Ovary (tissue), 9 donors: Measurements from ENCODE around the gene FLACC1. TPM values are rescaled to one million over a fixed set of nuclear protein-coding genes. Genes with fewer than 3 reads are reported as not detected.

Experiments used
- DNase-seq, 5 donors: peaks; one replicate each; pipeline ENCODE4 v3.0.0-alpha.2; 2019 to 2020
- H3K27ac ChIP-seq, 2 donors: fragments of 200-600 bp; one replicate each; pipeline versions ENCODE4 v1.5.1 to v1.8.0; 2019 to 2022
- H3K27me3 ChIP-seq: fragments of 200-600 bp; one replicate; pipeline ENCODE4 v1.8.0; 2022
- H3K36me3 ChIP-seq: fragments of 200-600 bp; sonication (generic); one replicate; pipeline ENCODE4 v1.5.1; 2019
- H3K4me1 ChIP-seq: one replicate; pipeline ENCODE4 v1.8.1; 2013; ENCODE audit warnings: mild to moderate bottlenecking, moderate library complexity; ENCODE audit not compliant: insufficient read depth
- H3K4me3 ChIP-seq: fragments of 200-600 bp; sonication (generic); one replicate; pipeline ENCODE4 v1.5.1; 2017
- H3K9me3 ChIP-seq, 2 donors: fragments of 200-600 bp in 1 of 2; sonication (generic) in 1 of 2; one replicate each; pipeline versions ENCODE4 v1.5.1 to v1.8.1; 2013 to 2019; ENCODE audit warnings: mild to moderate bottlenecking in 1 of 2, moderate library complexity in 1 of 2
- CTCF ChIP-seq, 3 donors: fragments of 450-650 bp in 2 of 3; fragments of 200-600 bp in 1 of 3; IDR thresholded peaks; one replicate each; pipeline versions ENCODE4 v1.5.1 to v1.8.0; 2016 to 2022; ENCODE audit warnings: antibody characterized with exemption in 3 of 3, mild to moderate bottlenecking in 1 of 3
- EP300 ChIP-seq: sonication (generic); formaldehyde crosslinking; IDR thresholded peaks from one replicate; pipeline ENCODE4 v1.6.1; 2017; ENCODE audit warnings: antibody characterized with exemption
- POLR2A ChIP-seq: fragments of 450-650 bp; IDR thresholded peaks from one replicate; pipeline ENCODE4 v1.6.1; 2017; ENCODE audit warnings: antibody characterized with exemption, mild to moderate bottlenecking, moderate library complexity
- WGBS, 3 donors: extraction: QIAGEN DNeasy Blood & Tissue Kit in 1 of 3; methylation state at CpG; one replicate each; pipeline versions ENCODE4 v1.1.5 to v1.1.7; 2013 to 2017; 5-methylcytosine and 5-hydroxymethylcytosine counted together
- intact Hi-C, 4 donors: fragments of 100-400 bp; cut with DNase I; formaldehyde crosslinking; loops; one replicate each; pipeline versions ENCODE4 v1.11.0 to v1.15.1; 2022 to 2023
- polyA plus RNA-seq, 2 donors: library from polyadenylated mRNA; stranded (reverse); fragments of 200-250 nt in 1 of 2; fragments of 350-450 nt in 1 of 2; fragmentation: Illumina TruSeq in 1 of 2; extraction: RNeasy Lipid Tissue Mini Kit (QIAGEN cat#74804) in 1 of 2; gene quantifications; one replicate each; pipeline ENCODE4 v1.2.3, GENCODE V29; 2013 to 2014
- total RNA-seq, 7 donors: library from RNA; depleted of rRNA in 2 of 7; stranded (reverse); fragments of >200 nt in 2 of 7; fragmentation: NEBNext Ultra II Directional in 3 of 7; extraction: Animal tissue kit (Norgen Biotek cat#: 25700) in 3 of 7; gene quantifications; one replicate each; pipeline versions ENCODE4 v1.1.0 to v1.2.4, GENCODE V29; 2016 to 2023
- donor health status: DM: no; HTN: no; CAD: no; lungs with moderate emphysema.
- donor health status: DM: no; HTN: no; CAD: no.
- donor health status: Bipolar disorder and iron deficiency.
- donor health status: DM: yes; HTN: yes; CAD: no.
- donor health status: DM: no; HTN: no; CAD: no.
- donor health status: DM: yes; HTN: yes; CAD: no.

The FLACC1 gene
- total and polyA plus RNA-seq, 9 donors = 0.30 to 4.4 (median 0.83) TPM; not detected in 1

- H3K27ac ChIP-seq = no peak overlapping the region
- H3K4me3 ChIP-seq = no peak overlapping the region
- intact Hi-C loops = no loop called here
- H3K27me3 ChIP-seq = no peaks in the 10 kb centered on the region
- no peaks in the 10 kb centered on the region for H3K9me3 ChIP-seq
- 86 to 92% (median 89%) methylated on average over 4 of the region's 4 CpGs for WGBS, 3 donors
- no peaks in the 10 kb centered on the region for H3K4me1 ChIP-seq
- TF ChIP-seq POLR2A (no peak), EP300 (no peak), CTCF (IDR thresholded peaks at IDR 0.05) (no peak)
- no peak for DNase-seq
- no peaks in the 10 kb centered on the region for H3K36me3 ChIP-seq
Observed at GRCh38 chr2:201347138-201347537, 10.0 kb downstream of the FLACC1 start.

GRCh38 chr2:201345625-201346213 is 11.4 kb downstream of the FLACC1 start:
- no peaks in the 10 kb centered on the region for H3K9me3 ChIP-seq
- H3K36me3 ChIP-seq = no peaks in the 10 kb centered on the region
- no peak for DNase-seq
- no peaks in the 10 kb centered on the region for H3K4me1 ChIP-seq
- no peaks in the 10 kb centered on the region for H3K27me3 ChIP-seq
- no peak overlapping the region for H3K27ac ChIP-seq
- H3K4me3 ChIP-seq = no peak overlapping the region
- 86 to 94% (median 91%) methylated on average over 7 of the region's 7 CpGs for WGBS, 3 donors
- no peak for TF ChIP-seq CTCF (IDR thresholded peaks at IDR 0.05)
- no peak for TF ChIP-seq POLR2A
- TF ChIP-seq EP300 = no peak
- intact Hi-C loops = no loop called here

GRCh38 chr2:201344663-201345366 is 12.3 kb downstream of the FLACC1 start:
- no peaks in the 10 kb centered on the region for H3K9me3 ChIP-seq
- no peak overlapping the region for H3K27ac ChIP-seq
- H3K4me1 ChIP-seq = no peaks in the 10 kb centered on the region
- no peaks in the 10 kb centered on the region for H3K27me3 ChIP-seq
- intact Hi-C loops = no loop called here
- no peak for DNase-seq
- no peaks in the 10 kb centered on the region for H3K36me3 ChIP-seq
- H3K4me3 ChIP-seq = no peak overlapping the region
- 58 to 65% (median 61%) methylated on average over 1 of the region's 1 CpG for WGBS, 3 donors
- TF ChIP-seq EP300 (no peak), POLR2A (no peak), CTCF (IDR thresholded peaks at IDR 0.05) (no peak)

- DNase-seq = no peak
- no peak overlapping the region for H3K4me3 ChIP-seq
- WGBS, 3 donors = 94 to 97% (median 95%) methylated on average over 2 of the region's 2 CpGs
- intact Hi-C loops = no loop called here
- no peaks in the 10 kb centered on the region for H3K27me3 ChIP-seq
- H3K9me3 ChIP-seq = no peaks in the 10 kb centered on the region
- no peaks in the 10 kb centered on the region for H3K4me1 ChIP-seq
- no peak overlapping the region for H3K27ac ChIP-seq
- TF ChIP-seq POLR2A = no peak
- TF ChIP-seq CTCF (IDR thresholded peaks at IDR 0.05) = no peak
- TF ChIP-seq EP300 = no peak
- H3K36me3 ChIP-seq = no peaks in the 10 kb centered on the region
Observed at GRCh38 chr2:201343559-201343958, 13.6 kb downstream of the FLACC1 start.
